HepG2 (cell line): Measurements from ENCODE around the gene MPG. TPM values are rescaled to one million over a fixed set of nuclear protein-coding genes. Genes with fewer than 3 reads are reported as not detected.
A peak's percentile ranks its signal among the peaks of the same experiment; 100 is the strongest.

Source experiments
- ATAC-seq: fragments of 200-7000 bp; cut with Tn5 transposase; 3 replicates; pipeline ENCODE4 v1.9.1; 2020; ENCODE audit warnings: mild to moderate bottlenecking, moderate library complexity
- BruUV-seq: library from RNA; stranded (reverse); fragments of 400-500 nt; replicated peaks from 2 replicates; lab custom pipeline; 2021; lab: Mats Ljungman, UMichigan
- CTCF ChIA-PET: fragments of 300-600 bp; formaldehyde crosslinking; extraction: SDS; loops from one replicate; lab custom pipeline; 2021; ENCODE audit warnings: low total read pairs, inconsistent platforms, low intra/inter-chr PET ratio; lab: Yijun Ruan, JAX
- POLR2A ChIA-PET: fragments of 350-600 bp; sonication (Branson Sonifier 250); formaldehyde crosslinking; loops from one replicate; lab custom pipeline; 2020; ENCODE audit warnings: antibody characterized with exemption, inconsistent platforms; lab: Yijun Ruan, JAX
- DNase-seq: peaks from one replicate; pipeline ENCODE4 v3.0.0-alpha.2; 2015; ENCODE audit warnings: low spot score
- FAIRE-seq: peaks from 3 replicates; lab custom pipeline; 2011; peaks lifted over from hg19 to GRCh38; lab: Jason Lieb, UNC
- H2AFZ ChIP-seq: one replicate; pipeline ENCODE4 v1.6.1; 2011; ENCODE audit warnings: low read length, inconsistent platforms
- H3K27ac ChIP-seq: fragments of 300-600 bp; 3 replicates; pipeline ENCODE4 v1.8.0; 2011; ENCODE audit warnings: mixed run types, mild to moderate bottlenecking, mixed read lengths, low read length, inconsistent platforms; ENCODE audit not compliant: insufficient read depth; ENCODE audit errors: extremely low read length
- H3K27me3 ChIP-seq, 2 experiments: fragments of 200-600 bp in 1 of 2; 2 replicates in 1 of 2; 3 replicates in 1 of 2; pipeline versions ENCODE4 v1.6.0 to v1.8.0; 2011; ENCODE audit warnings: low read length in 2 of 2, mild to moderate bottlenecking in 2 of 2, moderate library complexity in 2 of 2, inconsistent platforms in 1 of 2; ENCODE audit not compliant: insufficient read depth in 2 of 2, control insufficient read depth in 1 of 2
- H3K36me3 ChIP-seq, 2 experiments: fragments of 200-600 bp in 1 of 2; replicated peaks in 1 of 2; 2 replicates in 1 of 2; 3 replicates in 1 of 2; pipeline versions ENCODE4 v1.5.1 to v1.8.0; 2011; ENCODE audit warnings: low read length in 2 of 2, inconsistent platforms in 1 of 2; ENCODE audit not compliant: insufficient read depth in 2 of 2, control insufficient read depth in 1 of 2
- H3K4me1 ChIP-seq: 2 replicates; pipeline ENCODE4 v1.5.1; 2012; ENCODE audit warnings: low read length, inconsistent platforms; ENCODE audit not compliant: insufficient read depth
- H3K4me2 ChIP-seq: 2 replicates; pipeline ENCODE4 v1.6.0; 2011; ENCODE audit warnings: low read depth, low read length, inconsistent platforms
- H3K4me3 ChIP-seq, 3 experiments: fragments of 200-600 bp in 1 of 3; sonication (generic), shearing (Covaris generic) in 1 of 3; replicated peaks in 1 of 3; 2 replicates each; pipeline ENCODE4 v1.5.1; 2011 to 2016; ENCODE audit warnings: low read length in 3 of 3, inconsistent platforms in 2 of 3, low read depth in 2 of 3, mild to moderate bottlenecking in 2 of 3, control low read depth in 1 of 3, mixed read lengths in 1 of 3; ENCODE audit not compliant: insufficient read depth in 1 of 3
- H3K79me2 ChIP-seq: one replicate; pipeline ENCODE4 v1.6.1; 2011; ENCODE audit warnings: low read length, inconsistent platforms; ENCODE audit not compliant: insufficient read depth
- H3K9ac ChIP-seq: 2 replicates; pipeline ENCODE4 v1.6.0; 2011; ENCODE audit warnings: mild to moderate bottlenecking, low read depth, low read length, inconsistent platforms; ENCODE audit not compliant: insufficient read depth
- H3K9me3 ChIP-seq: 2 replicates; pipeline ENCODE4 v1.5.1; 2012; ENCODE audit warnings: mild to moderate bottlenecking, low read length
- H4K20me1 ChIP-seq: 2 replicates; pipeline ENCODE4 v1.6.0; 2011; ENCODE audit warnings: inconsistent platforms, mild to moderate bottlenecking, low read length, moderate library complexity; ENCODE audit not compliant: insufficient read depth
- AGO2 ChIP-seq: fragments of 200-400 bp; formaldehyde crosslinking; optimal IDR thresholded peaks from 2 replicates; pipeline ENCODE3; 2017; ENCODE audit warnings: mild to moderate bottlenecking, low read depth, low read length, moderate library complexity
- CHD2 ChIP-seq: IDR thresholded peaks from 2 replicates; pipeline ENCODE4 v1.6.1; 2011; ENCODE audit warnings: low read depth, low read length, improper control_type of control experiment
- HNRNPK ChIP-seq: fragments of 200-400 bp; formaldehyde crosslinking; IDR thresholded peaks from 2 replicates; pipeline ENCODE4 v1.6.1; 2018; ENCODE audit warnings: low read length, low read depth, moderate library complexity, mild to moderate bottlenecking; ENCODE audit not compliant: poor library complexity, severe bottlenecking
- HNRNPLL ChIP-seq: fragments of 200-400 bp; formaldehyde crosslinking; IDR thresholded peaks from 2 replicates; pipeline ENCODE4 v1.6.1; 2017; ENCODE audit warnings: mild to moderate bottlenecking, low read depth, low read length; ENCODE audit not compliant: poor library complexity, severe bottlenecking
- KDM3A ChIP-seq: IDR thresholded peaks from 2 replicates; pipeline ENCODE4 v1.6.1; 2018; ENCODE audit warnings: low read depth, missing compliant biosample characterization
- PAF1 ChIP-seq: IDR thresholded peaks from 2 replicates; pipeline ENCODE4 v1.6.1; 2016; ENCODE audit warnings: missing genetic modification reagents, missing compliant biosample characterization
- RAD51 ChIP-seq: fragments of 450-650 bp; IDR thresholded peaks from 2 replicates; pipeline ENCODE4 v1.6.1; 2016; ENCODE audit warnings: borderline replicate concordance
- RBFOX2 ChIP-seq: fragments of 200-400 bp; formaldehyde crosslinking; IDR thresholded peaks from 2 replicates; pipeline ENCODE4 v1.6.1; 2017; ENCODE audit warnings: low read depth, mild to moderate bottlenecking, low read length
- RFXAP ChIP-seq: sonication (generic); formaldehyde crosslinking; IDR thresholded peaks from 2 replicates; pipeline ENCODE4 v1.4.0; 2020; ENCODE audit warnings: missing genetic modification reagents, borderline replicate concordance
- SRSF1 ChIP-seq: fragments of 200-400 bp; formaldehyde crosslinking; optimal IDR thresholded peaks from 2 replicates; pipeline ENCODE3; 2017; ENCODE audit warnings: mild to moderate bottlenecking, low read depth, low read length, moderate library complexity
- TEAD2 ChIP-seq: sonication (generic); formaldehyde crosslinking; IDR thresholded peaks from 2 replicates; pipeline ENCODE4 v1.9.0; 2021; ENCODE audit warnings: missing genetic modification reagents
- ZNF230 ChIP-seq: sonication (generic); formaldehyde crosslinking; IDR thresholded peaks from 2 replicates; pipeline ENCODE4 v1.4.0; 2020; ENCODE audit warnings: mild to moderate bottlenecking, missing genetic modification reagents
- ZNF251 ChIP-seq: sonication (generic); formaldehyde crosslinking; IDR thresholded peaks from 2 replicates; pipeline ENCODE4 v1.9.0; 2021; ENCODE audit warnings: mild to moderate bottlenecking, missing genetic modification reagents
- ZNF350 ChIP-seq: sonication (generic); formaldehyde crosslinking; IDR thresholded peaks from 2 replicates; pipeline ENCODE4 v1.4.0; 2020; ENCODE audit warnings: mild to moderate bottlenecking, low read depth, missing genetic modification reagents, borderline replicate concordance
- ZNF614 ChIP-seq: IDR thresholded peaks from 2 replicates; pipeline ENCODE4 v1.6.1; 2018; ENCODE audit warnings: missing biosample characterization, missing genetic modification reagents, inconsistent platforms, borderline replicate concordance
- WGBS: methylation state at CpG from one replicate; pipeline ENCODE4 v1.1.6; 2017; ENCODE audit warnings: low lambda C conversion rate; 5-methylcytosine and 5-hydroxymethylcytosine counted together
- in situ Hi-C: cut with HindIII; loops from 2 replicates; pipeline ENCODE4 v1.10.0; 2017; ENCODE audit warnings: low pct_unique_long_range_greater_than_20kb; ENCODE audit not compliant: extremely low pct_ligation_motif_present
- intact Hi-C: fragments of 100-400 bp; cut with micrococcal nuclease; formaldehyde crosslinking; loops from one replicate; pipeline ENCODE4 v1.10.0; 2022; ENCODE audit not compliant: unreplicated experiment
- polyA plus RNA-seq, 8 experiments: library from polyadenylated mRNA; depleted of rRNA in 3 of 8; stranded (reverse) in 7 of 8; unstranded in 1 of 8; fragments of >200 nt; fragmentation: Illumina TruSeq in 4 of 8; extraction: Trizol in 4 of 8; gene quantifications; 2 replicates each; pipeline versions ENCODE4 v1.2.1 to v1.2.3, GENCODE V29; 2011 to 2016; ENCODE audit warnings: low read depth in 4 of 8, missing spikeins in 1 of 8, mixed read lengths in 1 of 8; ENCODE audit not compliant: insufficient read depth in 1 of 8
- total RNA-seq, 5 experiments: library from RNA; depleted of rRNA; stranded (reverse); fragments of >200 nt; fragmentation: Illumina TruSeq; extraction: Trizol; gene quantifications; 2 replicates each; pipeline ENCODE4 v1.2.3, GENCODE V29; 2016; ENCODE audit warnings: low read depth in 1 of 5
- TF ChIP-seq, protein P1 (sequence below): sonication (generic); formaldehyde crosslinking; IDR thresholded peaks from 2 replicates; pipeline ENCODE4 v1.5.1; 2020; ENCODE audit warnings: missing genetic modification reagents, mild to moderate bottlenecking, borderline replicate concordance

The MPG gene
- total and polyA plus RNA-seq, 2 of the 13 experiments (the other 11 are each of a cell fraction or from before 2014, with no cell fraction given) = 59.1 to 62.5 TPM

- TF ChIP-seq ZNF614 (CRISPR knock-in tag) (no peak), ZNF251 (CRISPR knock-in tag) (no peak), AGO2 (peak; percentile 78), RAD51 (no peak), HNRNPK (no peak), RBFOX2 (peak; percentile 49; the same call in 1 of the 2 replicates)
- TF ChIP-seq, protein P1, sequence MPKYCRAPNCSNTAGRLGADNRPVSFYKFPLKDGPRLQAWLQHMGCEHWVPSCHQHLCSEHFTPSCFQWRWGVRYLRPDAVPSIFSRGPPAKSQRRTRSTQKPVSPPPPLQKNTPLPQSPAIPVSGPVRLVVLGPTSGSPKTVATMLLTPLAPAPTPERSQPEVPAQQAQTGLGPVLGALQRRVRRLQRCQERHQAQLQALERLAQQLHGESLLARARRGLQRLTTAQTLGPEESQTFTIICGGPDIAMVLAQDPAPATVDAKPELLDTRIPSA (CRISPR knock-in tag) = no peak
- Histone ChIP-seq H3K4me3 (no peak overlapping the region), H2AFZ (no peak overlapping the region), H3K27me3 (no peaks in the 10 kb centered on the region), H3K79me2 (no peaks in the 10 kb centered on the region), H3K4me1 (no peaks in the 10 kb centered on the region), H3K27ac (no peak overlapping the region), H3K4me2 (no peak overlapping the region), H4K20me1 (no peaks in the 10 kb centered on the region), H3K9me3 (no peaks in the 10 kb centered on the region), H3K9ac (no peak overlapping the region), H3K36me3 (peaks cover 18 to 33% of the 10 kb centered on the region in 2 experiments; a peak in 4 of 5 replicates)
- ChIA-PET CTCF (no interaction called here), POLR2A (no interaction called here)
- DNase-seq = no peak
- WGBS = 98% methylated on average over 15 of the region's 18 CpGs
- no TSS peak for BruUV-seq
- no peak for FAIRE-seq
- intact Hi-C loops (no loop called here), in situ Hi-C loops (no loop called here)
- no peak; the same call in 2 of the 3 replicates for ATAC-seq
These were observed 7.4 kb downstream of the MPG start for GRCh38 chr16:85407-85782.

DNA sequence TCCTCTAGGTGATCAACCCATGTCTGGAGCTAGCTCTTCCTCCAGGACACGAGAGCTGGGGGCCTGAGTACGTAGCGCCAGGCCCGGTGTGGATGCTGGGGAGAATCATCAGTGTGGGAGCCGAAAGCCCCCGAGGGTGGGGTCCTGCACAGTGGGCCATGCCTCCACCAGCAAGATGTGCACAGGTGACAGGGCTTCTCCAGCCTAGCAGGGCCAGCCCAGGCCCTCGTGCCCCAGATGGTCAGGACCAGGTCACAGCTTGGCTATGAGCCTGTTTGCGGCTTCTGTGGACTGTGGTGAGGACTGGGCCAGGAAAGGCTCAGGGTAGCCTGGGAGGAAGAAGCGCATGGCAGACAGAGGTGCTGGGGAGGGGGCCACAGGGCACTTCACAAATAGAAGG is 7.8 kb downstream of the MPG start:
- WGBS = 86% methylated on average over 5 of the region's 9 CpGs
- ATAC-seq (no peak), DNase-seq (no peak), FAIRE-seq (no peak)
- intact Hi-C loops (no loop called here), in situ Hi-C loops (no loop called here)
- ChIA-PET POLR2A (no interaction called here), CTCF (no interaction called here)
- no peaks in the 10 kb centered on the region for H3K79me2 ChIP-seq
- BruUV-seq = no TSS peak
- no peaks in the 10 kb centered on the region for H3K9me3 ChIP-seq
- H3K27me3 ChIP-seq = no peaks in the 10 kb centered on the region
- no peak for TF ChIP-seq HNRNPLL
- no peak for TF ChIP-seq ZNF230
- no peak for TF ChIP-seq KDM3A
- TF ChIP-seq ZNF350 (CRISPR knock-in tag) = no peak
- TF ChIP-seq RFXAP (CRISPR knock-in tag) = no peak
- no peak for TF ChIP-seq CHD2
- no peak for TF ChIP-seq PAF1 (CRISPR knock-in tag)
- no peak for TF ChIP-seq TEAD2
- TF ChIP-seq SRSF1 = no peak
- H3K4me2 ChIP-seq = no peak overlapping the region
- H4K20me1 ChIP-seq = no peaks in the 10 kb centered on the region
- peaks cover 18 to 32% of the 10 kb centered on the region in 2 experiments; a peak in 4 of 5 replicates for H3K36me3 ChIP-seq
- no peak overlapping the region for H3K4me3 ChIP-seq
- H2AFZ ChIP-seq = no peak overlapping the region
- no peak overlapping the region for H3K9ac ChIP-seq
- H3K4me1 ChIP-seq = no peaks in the 10 kb centered on the region
- no peak overlapping the region for H3K27ac ChIP-seq
